GM15510 (cell line): Measurements from ENCODE around the gene ANGPTL4.
A peak's percentile ranks its signal among the peaks of the same experiment; 100 is the strongest.

Experiments used
- POLR2A ChIP-seq: IDR thresholded peaks from 3 replicates; pipeline ENCODE4 v1.6.1; 2011; ENCODE audit warnings: borderline replicate concordance; ENCODE audit not compliant: insufficient read length; ENCODE audit errors: extremely low read depth

Gene ANGPTL4, protein sequence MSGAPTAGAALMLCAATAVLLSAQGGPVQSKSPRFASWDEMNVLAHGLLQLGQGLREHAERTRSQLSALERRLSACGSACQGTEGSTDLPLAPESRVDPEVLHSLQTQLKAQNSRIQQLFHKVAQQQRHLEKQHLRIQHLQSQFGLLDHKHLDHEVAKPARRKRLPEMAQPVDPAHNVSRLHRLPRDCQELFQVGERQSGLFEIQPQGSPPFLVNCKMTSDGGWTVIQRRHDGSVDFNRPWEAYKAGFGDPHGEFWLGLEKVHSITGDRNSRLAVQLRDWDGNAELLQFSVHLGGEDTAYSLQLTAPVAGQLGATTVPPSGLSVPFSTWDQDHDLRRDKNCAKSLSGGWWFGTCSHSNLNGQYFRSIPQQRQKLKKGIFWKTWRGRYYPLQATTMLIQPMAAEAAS

GRCh38 chr19:8363803-8364771 lies at the start of gene ANGPTL4:
TSS of gene ANGPTL4 (plus strand) at chr19:8364155. CDS start at chr19:8364322, 167 bp downstream.
- no peak for TF ChIP-seq POLR2A

GRCh38 chr19:8316351-8317125 lies 47.4 kb upstream of the ANGPTL4 start:
- TF ChIP-seq POLR2A = no peak

DNA sequence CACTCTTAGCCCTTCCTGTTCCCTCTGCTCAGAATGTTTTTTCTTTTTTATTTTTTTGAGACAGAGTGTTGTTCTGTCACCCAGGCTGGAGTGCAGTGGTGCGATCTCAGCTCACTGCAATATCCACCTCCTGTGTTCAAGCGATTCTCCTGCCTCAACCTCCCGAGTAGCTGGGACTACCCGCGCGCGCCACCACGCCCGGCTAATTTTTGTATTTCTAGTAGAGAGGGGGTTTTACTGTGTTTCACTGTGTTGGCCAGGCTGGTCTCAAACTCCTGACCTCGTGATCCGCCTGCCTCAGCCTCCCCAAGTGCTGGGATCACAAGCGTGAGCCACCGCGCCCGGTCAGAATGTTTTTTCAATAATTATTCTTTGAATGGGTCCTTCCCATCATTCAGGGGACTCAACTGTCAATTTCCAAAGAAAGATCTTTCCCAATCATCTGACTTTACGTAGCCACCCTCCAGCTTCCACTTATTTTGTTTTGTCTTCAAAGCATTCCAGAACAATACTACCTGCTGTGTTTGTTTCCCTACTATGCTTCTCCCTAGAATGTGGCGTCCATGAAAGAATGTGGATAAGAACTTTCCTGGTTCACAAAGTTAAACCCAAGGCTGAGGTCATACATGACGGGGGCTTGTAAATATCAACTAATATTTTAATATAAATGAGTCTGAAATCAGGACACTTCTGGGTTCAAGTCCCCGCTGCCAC lies 44.0 kb upstream of the ANGPTL4 start:
- TF ChIP-seq POLR2A = no peak

GRCh38 chr19:8320564-8321066 lies 43.3 kb upstream of the ANGPTL4 start:
- TF ChIP-seq POLR2A = no peak

- peak; percentile 92 for TF ChIP-seq POLR2A
Observed at GRCh38 chr19:8321067-8321985, 42.6 kb upstream of the ANGPTL4 start, which contains the start of the genes NDUFA7 and RPS28. TSS of gene NDUFA7 (minus strand) at chr19:8321375. CDS start at chr19:8321358, 17 bp downstream. TSS of gene RPS28 (plus strand) at chr19:8321496. CDS start at chr19:8321531, 35 bp downstream.

- no peak for TF ChIP-seq POLR2A
Observed at GRCh38 chr19:8321986-8322637, 41.8 kb upstream of the ANGPTL4 start.

- TF ChIP-seq POLR2A = no peak
Observed at GRCh38 chr19:8322638-8322997, 41.3 kb upstream of the ANGPTL4 start.

GRCh38 chr19:8323781-8324185 lies 40.2 kb upstream of the ANGPTL4 start:
- TF ChIP-seq POLR2A = no peak

GRCh38 chr19:8324186-8325050 lies 39.5 kb upstream of the ANGPTL4 start:
- peak; percentile 29 for TF ChIP-seq POLR2A

- no peak for TF ChIP-seq POLR2A
Observed at GRCh38 chr19:8325454-8325853, 38.5 kb upstream of the ANGPTL4 start.

GRCh38 chr19:8329996-8330395 lies 34.0 kb upstream of the ANGPTL4 start:
- TF ChIP-seq POLR2A = no peak
